Subcutaneous abdominal adipose tissue (tissue), 5 donors: ENCODE results near the gene WDR38.

Experiments used
- H3K27ac ChIP-seq: one replicate; pipeline ENCODE4 v1.7.0; 2013; ENCODE audit warnings: low read depth, mild to moderate bottlenecking, inconsistent platforms, low read length, moderate library complexity
- H3K27me3 ChIP-seq, 5 donors: one replicate each; pipeline ENCODE4 v1.7.0; 2013; ENCODE audit warnings: low read length in 5 of 5, inconsistent platforms in 1 of 5; ENCODE audit not compliant: control insufficient read depth in 5 of 5, insufficient read depth in 4 of 5
- H3K36me3 ChIP-seq, 5 donors: one replicate each; pipeline ENCODE4 v1.7.0; 2013; ENCODE audit warnings: low read length in 5 of 5; ENCODE audit not compliant: control insufficient read depth in 5 of 5, insufficient read depth in 5 of 5
- H3K4me1 ChIP-seq, 5 donors: one replicate each; pipeline ENCODE4 v1.7.0; 2013; ENCODE audit warnings: low read length in 5 of 5, mild to moderate bottlenecking in 3 of 5, moderate library complexity in 1 of 5; ENCODE audit not compliant: control insufficient read depth in 5 of 5, insufficient read depth in 5 of 5
- H3K4me3 ChIP-seq, 5 donors: one replicate each; pipeline ENCODE4 v1.7.0; 2013; ENCODE audit warnings: low read length in 5 of 5, low read depth in 1 of 5
- H3K9ac ChIP-seq, 5 donors: one replicate each; pipeline ENCODE4 v1.7.0; 2013; ENCODE audit warnings: low read length in 5 of 5, mild to moderate bottlenecking in 4 of 5, moderate library complexity in 3 of 5
- H3K9me3 ChIP-seq, 5 donors: one replicate each; pipeline ENCODE4 v1.7.0; 2013; ENCODE audit warnings: low read length in 5 of 5; ENCODE audit not compliant: control insufficient read depth in 5 of 5
- donor health status: healthy.
- donor health status: healthy.
- donor health status: healthy.
- donor health status: healthy.
- donor health status: healthy.

The WDR38 gene

GRCh38 chr9:124852829-124853531 lies at the start of gene WDR38:
TSS of gene WDR38 (plus strand) at chr9:124853460. CDS start at chr9:124853532, 72 bp downstream.
- peak within 1 kb of the TSS in 4 of 5 donors; percentile 36 to 70 (median 55) for H3K9ac ChIP-seq
- H3K36me3 ChIP-seq = peaks cover 0 to 22% (median 14%) of the 10 kb centered on the region in 5 donors
- H3K9me3 ChIP-seq = no peaks in the 10 kb centered on the region
- H3K4me3 ChIP-seq = peak within 1 kb of the TSS; percentile 48 to 63 (median 52)
- H3K27ac ChIP-seq = no peak within 1 kb of the TSS
- peaks cover 5 to 32% (median 22%) of the 10 kb centered on the region in 5 donors for H3K4me1 ChIP-seq
- H3K27me3 ChIP-seq = peaks cover 0 to 4% (median 0%) of the 10 kb centered on the region in 5 donors

- Histone ChIP-seq H3K27me3 (no peaks in the 10 kb centered on the region), H3K9ac (no peak overlapping the region), H3K36me3 (peaks cover 0 to 14% (median 2%) of the 10 kb centered on the region in 5 donors), H3K4me3 (no peak overlapping the region), H3K4me1 (peaks cover 2 to 30% (median 26%) of the 10 kb centered on the region in 5 donors), H3K27ac (no peak overlapping the region), H3K9me3 (no peaks in the 10 kb centered on the region)
Observed at GRCh38 chr9:124803911-124804310, 49.3 kb upstream of the WDR38 start.

GRCh38 chr9:124805186-124805585 lies 48.1 kb upstream of the WDR38 start:
- Histone ChIP-seq H3K27ac (no peak overlapping the region), H3K9me3 (no peaks in the 10 kb centered on the region), H3K27me3 (no peaks in the 10 kb centered on the region), H3K4me3 (no peak overlapping the region), H3K9ac (no peak overlapping the region), H3K4me1 (peaks cover 2 to 20% (median 16%) of the 10 kb centered on the region in 5 donors), H3K36me3 (peaks cover 0 to 21% (median 8%) of the 10 kb centered on the region in 5 donors)

DNA sequence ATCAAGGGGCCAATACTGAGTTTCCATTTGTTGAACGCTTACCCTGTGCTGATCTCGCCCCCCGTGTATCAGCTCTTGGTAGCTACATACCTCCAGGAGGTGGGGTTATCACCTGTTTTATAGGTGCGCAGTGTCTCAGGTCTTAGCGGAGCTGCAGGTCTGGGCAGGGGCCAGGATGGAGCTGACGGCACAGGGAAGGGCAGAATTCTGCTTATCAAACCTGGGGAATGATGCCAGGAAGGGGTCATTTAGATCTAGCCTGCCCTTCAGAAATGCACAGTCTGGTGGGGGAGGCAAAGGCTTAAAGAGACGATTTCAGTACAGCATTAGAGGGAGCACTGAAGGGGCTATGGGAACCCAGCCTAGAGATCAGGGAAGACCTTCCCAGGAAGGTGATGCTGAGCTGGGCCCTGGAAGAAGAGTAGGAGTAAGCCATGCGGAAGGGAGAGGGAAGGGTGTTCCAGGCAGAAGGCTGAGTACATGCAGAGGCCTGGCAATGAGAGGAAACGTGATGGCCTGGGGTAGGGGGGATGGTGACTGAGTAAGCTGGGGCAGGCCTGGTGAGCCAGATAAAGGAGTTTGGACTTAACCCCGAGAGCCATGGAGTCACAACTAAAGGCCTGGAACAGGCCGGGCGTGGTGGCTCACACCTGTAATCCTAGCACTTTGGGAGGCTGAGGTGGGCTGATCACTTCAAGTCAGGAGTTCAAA lies 44.9 kb upstream of the WDR38 start:
- peaks cover 0 to 26% (median 11%) of the 10 kb centered on the region in 5 donors for H3K36me3 ChIP-seq
- no peaks in the 10 kb centered on the region for H3K9me3 ChIP-seq
- no peak overlapping the region for H3K9ac ChIP-seq
- no peak overlapping the region for H3K4me3 ChIP-seq
- H3K4me1 ChIP-seq = peaks cover 0 to 9% (median 6%) of the 10 kb centered on the region in 5 donors
- no peak overlapping the region for H3K27ac ChIP-seq
- H3K27me3 ChIP-seq = no peaks in the 10 kb centered on the region

GRCh38 chr9:124809211-124809610 lies 44.0 kb upstream of the WDR38 start:
- Histone ChIP-seq H3K27ac (no peak overlapping the region), H3K9ac (no peak overlapping the region), H3K4me1 (peaks cover 0 to 9% (median 6%) of the 10 kb centered on the region in 5 donors), H3K36me3 (peaks cover 0 to 24% (median 11%) of the 10 kb centered on the region in 5 donors), H3K27me3 (no peaks in the 10 kb centered on the region), H3K9me3 (no peaks in the 10 kb centered on the region), H3K4me3 (no peak overlapping the region)

GRCh38 chr9:124809741-124810500 lies 43.3 kb upstream of the WDR38 start:
- Histone ChIP-seq H3K4me1 (peaks cover 0 to 9% (median 6%) of the 10 kb centered on the region in 5 donors), H3K9me3 (no peaks in the 10 kb centered on the region), H3K4me3 (no peak overlapping the region), H3K27ac (no peak overlapping the region), H3K9ac (no peak overlapping the region), H3K36me3 (peaks cover 0 to 24% (median 11%) of the 10 kb centered on the region in 5 donors), H3K27me3 (no peaks in the 10 kb centered on the region)

DNA sequence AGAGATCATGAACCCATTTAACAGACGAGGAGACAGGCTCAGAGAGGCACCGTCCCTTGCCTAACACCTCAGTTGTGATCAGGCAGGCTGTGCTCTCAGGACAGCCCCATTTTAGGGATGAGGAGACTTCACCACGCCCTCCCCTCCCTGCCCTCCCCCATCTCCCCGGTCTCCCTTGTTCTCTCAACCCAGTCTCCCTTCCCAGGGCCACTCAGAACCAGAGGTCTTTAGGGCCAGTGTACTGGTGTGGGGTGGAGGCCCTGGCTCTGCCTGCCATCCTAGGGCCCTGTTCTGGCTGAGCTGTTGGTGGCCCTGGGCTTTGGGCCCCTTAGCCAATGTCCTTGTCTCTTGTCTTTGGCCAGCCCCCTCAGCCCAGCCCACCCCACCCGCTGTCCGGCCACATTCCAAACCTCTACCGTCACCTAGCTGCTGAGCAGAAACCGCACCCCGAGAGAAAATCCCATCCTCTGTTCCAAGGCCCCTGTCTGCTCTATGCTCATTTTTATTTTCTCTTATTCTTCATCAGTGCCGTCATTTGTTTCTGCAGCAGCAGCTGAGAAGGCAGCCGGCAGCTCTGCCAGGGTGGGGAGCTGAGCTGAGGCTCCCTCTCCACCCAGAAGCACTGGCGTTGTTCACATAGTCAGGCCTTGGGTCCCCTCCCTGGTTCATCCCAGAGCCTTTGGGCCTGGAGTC lies 42.5 kb upstream of the WDR38 start:
- Histone ChIP-seq H3K9me3 (no peaks in the 10 kb centered on the region), H3K27ac (no peak overlapping the region), H3K36me3 (peaks cover 0 to 24% (median 11%) of the 10 kb centered on the region in 5 donors), H3K27me3 (no peaks in the 10 kb centered on the region), H3K4me3 (no peak overlapping the region), H3K4me1 (peaks cover 0 to 9% (median 6%) of the 10 kb centered on the region in 5 donors), H3K9ac (no peak overlapping the region)

DNA sequence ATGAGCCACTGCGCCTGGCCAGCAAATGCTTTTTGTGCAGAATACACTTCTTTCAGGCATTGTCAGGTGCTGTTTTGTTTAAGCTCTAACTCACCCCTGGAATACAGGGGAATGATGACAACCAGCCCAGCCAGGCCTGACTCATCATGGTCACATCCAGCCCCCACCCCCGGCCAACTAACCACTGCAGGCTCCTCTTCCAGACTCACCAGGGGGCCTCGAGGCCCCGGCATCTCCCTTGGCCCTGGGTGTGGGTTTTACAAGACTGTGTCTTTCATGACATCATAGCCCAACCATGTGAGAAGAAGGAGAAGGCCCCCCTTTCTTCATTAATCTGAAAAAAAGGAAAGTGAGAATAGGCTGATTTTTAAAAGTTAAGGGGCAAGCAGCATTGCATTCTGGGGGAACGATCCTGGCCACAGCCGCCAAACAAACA lies 40.8 kb upstream of the WDR38 start:
- H3K27me3 ChIP-seq = no peaks in the 10 kb centered on the region
- H3K27ac ChIP-seq = no peak overlapping the region
- H3K9ac ChIP-seq = no peak overlapping the region
- H3K4me3 ChIP-seq = no peak overlapping the region
- no peaks in the 10 kb centered on the region for H3K9me3 ChIP-seq
- H3K4me1 ChIP-seq = peaks cover 0 to 9% (median 6%) of the 10 kb centered on the region in 5 donors
- H3K36me3 ChIP-seq = peaks cover 0 to 24% (median 11%) of the 10 kb centered on the region in 5 donors

- no peak overlapping the region for H3K27ac ChIP-seq
- H3K9me3 ChIP-seq = no peaks in the 10 kb centered on the region
- peaks cover 0 to 23% (median 11%) of the 10 kb centered on the region in 5 donors for H3K36me3 ChIP-seq
- H3K27me3 ChIP-seq = no peaks in the 10 kb centered on the region
- no peak overlapping the region for H3K9ac ChIP-seq
- peaks cover 0 to 9% (median 6%) of the 10 kb centered on the region in 5 donors for H3K4me1 ChIP-seq
- no peak overlapping the region for H3K4me3 ChIP-seq
Observed at GRCh38 chr9:124813041-124813440, 40.2 kb upstream of the WDR38 start.
